ENCODE measurements around the gene NUDT3.
A peak's percentile ranks its signal among the peaks of the same experiment; 100 is the strongest.

The NUDT3 gene

DNA sequence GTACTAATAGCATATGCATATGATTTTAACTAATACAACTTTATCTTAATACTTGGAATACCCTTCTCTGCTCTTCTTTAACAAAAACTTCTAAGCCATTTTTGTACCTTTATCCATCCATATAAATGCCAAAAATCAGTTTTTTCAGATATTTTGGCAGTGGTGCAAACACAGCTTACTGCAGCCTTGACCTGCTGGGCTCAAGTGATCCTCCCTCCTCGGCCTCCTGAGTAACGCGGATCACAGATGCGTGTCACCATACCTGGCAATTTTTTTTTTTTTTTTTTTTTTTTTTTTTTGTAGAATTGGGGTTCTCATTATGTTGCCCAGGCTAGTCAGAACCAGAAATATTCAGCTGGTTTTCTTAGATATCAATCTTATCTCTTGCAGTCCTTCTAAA, 89.5 kb downstream of the NUDT3 start:
- H3F3A ChIP-seq (ENCODE audit: insufficient read depth, low read length) = no peaks in the 10 kb centered on the region
- no peak overlapping the region for H3K4me3 ChIP-seq (ENCODE audit: low read length)
- H3K9me2 ChIP-seq (replicated peaks; ENCODE audit: insufficient read depth, low read length) = no peaks in the 10 kb centered on the region
- H2AFZ ChIP-seq (ENCODE audit: low read length) = no peak overlapping the region
- no peak for TF ChIP-seq EZH2 (optimal IDR thresholded peaks at IDR 0.05; ENCODE audit: low read depth, low read length)
- TF ChIP-seq EZH2phosphoT487 (IDR thresholded peaks at IDR 0.05; ENCODE audit: low read length) = no peak
- no peaks in the 10 kb centered on the region for H3K9me3 ChIP-seq (replicated peaks; ENCODE audit: insufficient read depth, low read length)
- H3K27ac ChIP-seq (ENCODE audit: low read length) = no peak overlapping the region
- no peak for DNase-seq
- peaks cover 26% of the 10 kb centered on the region for H3K79me2 ChIP-seq (ENCODE audit: low read length)
- no peak overlapping the region for H3K9ac ChIP-seq (ENCODE audit: low read length)
- no peaks in the 10 kb centered on the region for H4K20me1 ChIP-seq (ENCODE audit: insufficient read depth, low read length)
- no peaks in the 10 kb centered on the region for H3K36me3 ChIP-seq (replicated peaks; ENCODE audit: insufficient read depth, low read length)
- no peak overlapping the region for H3K4me2 ChIP-seq (ENCODE audit: low read depth, low read length)
- peaks cover 21% of the 10 kb centered on the region for H3K4me1 ChIP-seq (ENCODE audit: low read length)
- H3K27me3 ChIP-seq (replicated peaks; ENCODE audit: insufficient read depth, low read length) = no peaks in the 10 kb centered on the region

DNA sequence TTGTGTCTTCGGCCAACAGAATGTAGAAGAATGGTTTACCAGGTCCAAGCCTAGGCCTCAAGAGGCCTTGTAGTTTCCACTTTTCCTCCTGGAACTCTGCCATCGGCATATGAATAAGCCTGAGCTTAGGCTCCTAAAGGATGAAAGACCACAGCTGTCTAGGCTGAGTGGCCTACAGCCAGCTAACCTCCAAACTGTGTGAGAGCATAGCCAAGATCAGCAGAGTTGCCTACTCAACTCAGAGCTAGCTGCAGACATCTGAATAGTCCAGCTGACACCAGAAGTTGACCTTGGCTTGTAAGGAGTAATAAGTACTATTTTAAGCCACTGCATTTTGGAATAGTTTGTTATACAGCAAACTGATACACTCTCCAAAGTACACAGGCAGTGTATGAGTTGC, 91.1 kb downstream of the NUDT3 start:
- peaks cover 25% of the 10 kb centered on the region for H3K4me1 ChIP-seq (ENCODE audit: low read length)
- H2AFZ ChIP-seq (ENCODE audit: low read length) = no peak overlapping the region
- no peaks in the 10 kb centered on the region for H3K9me2 ChIP-seq (replicated peaks; ENCODE audit: insufficient read depth, low read length)
- H3K79me2 ChIP-seq (ENCODE audit: low read length) = peaks cover 22% of the 10 kb centered on the region
- no peak overlapping the region for H3K4me2 ChIP-seq (ENCODE audit: low read depth, low read length)
- no peak overlapping the region for H3K9ac ChIP-seq (ENCODE audit: low read length)
- H3F3A ChIP-seq (ENCODE audit: insufficient read depth, low read length) = no peaks in the 10 kb centered on the region
- H3K27me3 ChIP-seq (replicated peaks; ENCODE audit: insufficient read depth, low read length) = no peaks in the 10 kb centered on the region
- no peak overlapping the region for H3K27ac ChIP-seq (ENCODE audit: low read length)
- DNase-seq = no peak
- TF ChIP-seq EZH2 (optimal IDR thresholded peaks at IDR 0.05; ENCODE audit: low read depth, low read length) (no peak), EZH2phosphoT487 (IDR thresholded peaks at IDR 0.05; ENCODE audit: low read length) (no peak)
- TF ChIP-seq, protein P1, sequence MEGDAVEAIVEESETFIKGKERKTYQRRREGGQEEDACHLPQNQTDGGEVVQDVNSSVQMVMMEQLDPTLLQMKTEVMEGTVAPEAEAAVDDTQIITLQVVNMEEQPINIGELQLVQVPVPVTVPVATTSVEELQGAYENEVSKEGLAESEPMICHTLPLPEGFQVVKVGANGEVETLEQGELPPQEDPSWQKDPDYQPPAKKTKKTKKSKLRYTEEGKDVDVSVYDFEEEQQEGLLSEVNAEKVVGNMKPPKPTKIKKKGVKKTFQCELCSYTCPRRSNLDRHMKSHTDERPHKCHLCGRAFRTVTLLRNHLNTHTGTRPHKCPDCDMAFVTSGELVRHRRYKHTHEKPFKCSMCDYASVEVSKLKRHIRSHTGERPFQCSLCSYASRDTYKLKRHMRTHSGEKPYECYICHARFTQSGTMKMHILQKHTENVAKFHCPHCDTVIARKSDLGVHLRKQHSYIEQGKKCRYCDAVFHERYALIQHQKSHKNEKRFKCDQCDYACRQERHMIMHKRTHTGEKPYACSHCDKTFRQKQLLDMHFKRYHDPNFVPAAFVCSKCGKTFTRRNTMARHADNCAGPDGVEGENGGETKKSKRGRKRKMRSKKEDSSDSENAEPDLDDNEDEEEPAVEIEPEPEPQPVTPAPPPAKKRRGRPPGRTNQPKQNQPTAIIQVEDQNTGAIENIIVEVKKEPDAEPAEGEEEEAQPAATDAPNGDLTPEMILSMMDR (IDR thresholded peaks at IDR 0.05; ENCODE audit: low read length) = no peak
- H3K9me3 ChIP-seq (replicated peaks; ENCODE audit: insufficient read depth, low read length) = no peaks in the 10 kb centered on the region
- H3K36me3 ChIP-seq (replicated peaks; ENCODE audit: insufficient read depth, low read length) = no peaks in the 10 kb centered on the region
- no peak overlapping the region for H3K4me3 ChIP-seq (ENCODE audit: low read length)
- no peaks in the 10 kb centered on the region for H4K20me1 ChIP-seq (ENCODE audit: insufficient read depth, low read length)

DNA sequence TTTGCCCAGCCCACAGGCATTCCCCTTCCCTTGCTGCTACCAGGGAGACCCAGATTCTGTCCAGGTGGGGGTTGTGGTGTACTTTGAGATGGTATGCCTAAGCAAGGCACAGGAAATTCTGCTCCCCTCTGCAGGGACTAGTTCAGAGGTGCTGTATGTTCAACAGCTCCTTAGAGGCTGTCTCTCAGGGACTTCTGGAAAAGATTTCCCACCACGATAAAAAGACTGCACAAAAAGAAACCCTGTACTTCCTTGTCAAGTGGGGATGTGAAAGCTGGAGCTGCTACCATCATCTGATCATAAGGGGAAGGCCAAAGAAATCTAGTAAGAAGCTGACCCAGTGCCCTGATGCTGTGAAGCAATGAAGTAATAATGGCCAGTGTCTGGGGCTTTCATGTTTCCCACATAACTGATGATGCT, 92.1 kb downstream of the NUDT3 start:
- DNase-seq = no peak

DNA sequence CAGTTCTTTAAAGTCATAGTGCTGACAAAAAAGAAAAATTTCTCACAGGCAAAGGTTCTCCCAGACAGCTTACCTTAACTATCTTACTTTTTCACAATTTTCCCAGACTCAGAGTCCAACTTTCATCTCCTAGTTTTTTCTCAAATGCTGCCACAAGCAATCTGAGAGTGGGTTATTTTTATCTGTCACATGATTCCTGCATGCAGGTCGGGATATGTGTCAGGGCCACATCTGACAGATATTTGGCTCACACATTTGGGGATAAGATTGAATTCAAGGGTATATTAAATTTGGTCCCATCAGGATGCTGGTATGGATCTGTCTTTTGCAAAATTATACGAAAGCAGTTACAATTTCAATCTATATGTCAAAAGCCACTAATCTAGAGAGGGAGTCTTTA, 93.5 kb downstream of the NUDT3 start:
- peaks cover 22% of the 10 kb centered on the region for H3K79me2 ChIP-seq (ENCODE audit: low read length)
- peaks cover 35% of the 10 kb centered on the region for H3K4me1 ChIP-seq (ENCODE audit: low read length)
- no peak overlapping the region for H3K4me3 ChIP-seq (ENCODE audit: low read length)
- H2AFZ ChIP-seq (ENCODE audit: low read length) = no peak overlapping the region
- no peak overlapping the region for H3K4me2 ChIP-seq (ENCODE audit: low read depth, low read length)
- peaks cover 13% of the 10 kb centered on the region for H3F3A ChIP-seq (ENCODE audit: insufficient read depth, low read length)
- H3K9me3 ChIP-seq (replicated peaks; ENCODE audit: insufficient read depth, low read length) = no peaks in the 10 kb centered on the region
- H3K36me3 ChIP-seq (replicated peaks; ENCODE audit: insufficient read depth, low read length) = no peaks in the 10 kb centered on the region
- no peak overlapping the region for H3K27ac ChIP-seq (ENCODE audit: low read length)
- TF ChIP-seq, protein P1 (IDR thresholded peaks at IDR 0.05; ENCODE audit: low read length) = no peak
- H3K27me3 ChIP-seq (replicated peaks; ENCODE audit: insufficient read depth, low read length) = no peaks in the 10 kb centered on the region
- no peak overlapping the region for H3K9ac ChIP-seq (ENCODE audit: low read length)
- no peaks in the 10 kb centered on the region for H4K20me1 ChIP-seq (ENCODE audit: insufficient read depth, low read length)
- H3K9me2 ChIP-seq (replicated peaks; ENCODE audit: insufficient read depth, low read length) = no peaks in the 10 kb centered on the region
- no peak for DNase-seq

More for the DNA sequence above, 92.1 kb downstream of the NUDT3 start:
- H4K20me1 ChIP-seq (ENCODE audit: insufficient read depth, low read length) = no peaks in the 10 kb centered on the region
- no peak overlapping the region for H3K4me2 ChIP-seq (ENCODE audit: low read depth, low read length)
- H3K79me2 ChIP-seq (ENCODE audit: low read length) = peaks cover 16% of the 10 kb centered on the region
- no peak overlapping the region for H2AFZ ChIP-seq (ENCODE audit: low read length)
- peaks cover 29% of the 10 kb centered on the region for H3K4me1 ChIP-seq (ENCODE audit: low read length)
- H3K9me3 ChIP-seq (replicated peaks; ENCODE audit: insufficient read depth, low read length) = no peaks in the 10 kb centered on the region
- H3K9ac ChIP-seq (ENCODE audit: low read length) = no peak overlapping the region
- TF ChIP-seq EZH2phosphoT487 (IDR thresholded peaks at IDR 0.05; ENCODE audit: low read length) (no peak), EZH2 (optimal IDR thresholded peaks at IDR 0.05; ENCODE audit: low read depth, low read length) (no peak)
- H3K27ac ChIP-seq (ENCODE audit: low read length) = peak overlapping the region; percentile 2; the same call in 1 of the 2 replicates
- H3K4me3 ChIP-seq (ENCODE audit: low read length) = no peak overlapping the region
- no peaks in the 10 kb centered on the region for H3K9me2 ChIP-seq (replicated peaks; ENCODE audit: insufficient read depth, low read length)
- H3F3A ChIP-seq (ENCODE audit: insufficient read depth, low read length) = peaks cover 8% of the 10 kb centered on the region
- no peaks in the 10 kb centered on the region for H3K36me3 ChIP-seq (replicated peaks; ENCODE audit: insufficient read depth, low read length)
- no peaks in the 10 kb centered on the region for H3K27me3 ChIP-seq (replicated peaks; ENCODE audit: insufficient read depth, low read length)
